Upper lobe of right lung (tissue), 1 donor: ENCODE data around the gene ARMC3. TPM values are rescaled to one million over a fixed set of nuclear protein-coding genes. Genes with fewer than 3 reads are reported as not detected.

Experiments used
- ATAC-seq: fragments of 200-7000 bp; cut with Tn5 transposase; one replicate; pipeline ENCODE4 v1.9.1; 2020; ENCODE audit warnings: mild to moderate bottlenecking, moderate library complexity
- DNase-seq: peaks from one replicate; pipeline ENCODE4 v3.0.0-alpha.2; 2020
- H3K27ac ChIP-seq: fragments of 200-600 bp; one replicate; pipeline ENCODE4 v1.8.0; 2022
- H3K27me3 ChIP-seq: fragments of 200-600 bp; one replicate; pipeline ENCODE4 v1.8.0; 2022; ENCODE audit warnings: mild to moderate bottlenecking
- H3K36me3 ChIP-seq: fragments of 200-600 bp; one replicate; pipeline ENCODE4 v1.8.0; 2022
- H3K4me1 ChIP-seq: fragments of 200-600 bp; one replicate; pipeline ENCODE4 v1.8.0; 2022
- H3K4me3 ChIP-seq: fragments of 200-600 bp; one replicate; pipeline ENCODE4 v1.8.0; 2022; ENCODE audit warnings: mild to moderate bottlenecking
- H3K9me3 ChIP-seq: fragments of 200-600 bp; one replicate; pipeline ENCODE4 v1.8.0; 2022
- intact Hi-C: fragments of 100-400 bp; cut with DNase I; formaldehyde crosslinking; loops from one replicate; pipeline ENCODE4 v1.11.0; 2022
- total RNA-seq: library from RNA; stranded (reverse); fragmentation: NEBNext Ultra II Directional; extraction: Animal tissue kit (Norgen Biotek cat#: 25700); gene quantifications from one replicate; pipeline ENCODE4 v1.2.1, GENCODE V29; 2021
- TF ChIP-seq, protein P1 (sequence below): fragments of 200-600 bp; IDR thresholded peaks from one replicate; pipeline ENCODE4 v1.8.0; 2022; ENCODE audit warnings: antibody characterized with exemption
- donor health status: DM: no; HTN: yes; CAD: no; lungs with severe emphysema.

Gene ARMC3
- total RNA-seq, 1 donor from 2014 or later: not detected

DNA sequence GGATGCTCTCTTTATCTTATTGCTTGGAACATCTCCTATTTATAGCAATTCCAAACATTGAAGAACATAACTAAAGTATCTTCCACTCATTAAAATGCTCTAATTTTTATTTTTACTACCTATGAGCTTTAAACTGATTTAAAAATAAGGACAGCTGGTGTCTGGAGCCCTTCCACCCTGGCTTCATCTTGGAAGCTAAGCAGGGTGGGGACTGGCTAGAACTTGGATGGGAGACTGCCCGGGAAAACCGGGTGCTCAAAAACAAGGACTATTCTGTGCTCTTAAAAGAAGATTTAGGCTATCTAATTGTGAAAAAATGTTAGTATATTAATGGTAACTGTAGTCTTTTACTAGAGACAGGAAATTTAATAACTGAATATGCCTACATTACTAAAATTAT is 69.2 kb downstream of the ARMC3 start:
- Histone ChIP-seq H3K27ac (no peak overlapping the region), H3K9me3 (no peaks in the 10 kb centered on the region), H3K4me1 (no peaks in the 10 kb centered on the region), H3K4me3 (no peak overlapping the region), H3K27me3 (peaks cover 24% of the 10 kb centered on the region), H3K36me3 (no peaks in the 10 kb centered on the region)
- TF ChIP-seq, protein P1, sequence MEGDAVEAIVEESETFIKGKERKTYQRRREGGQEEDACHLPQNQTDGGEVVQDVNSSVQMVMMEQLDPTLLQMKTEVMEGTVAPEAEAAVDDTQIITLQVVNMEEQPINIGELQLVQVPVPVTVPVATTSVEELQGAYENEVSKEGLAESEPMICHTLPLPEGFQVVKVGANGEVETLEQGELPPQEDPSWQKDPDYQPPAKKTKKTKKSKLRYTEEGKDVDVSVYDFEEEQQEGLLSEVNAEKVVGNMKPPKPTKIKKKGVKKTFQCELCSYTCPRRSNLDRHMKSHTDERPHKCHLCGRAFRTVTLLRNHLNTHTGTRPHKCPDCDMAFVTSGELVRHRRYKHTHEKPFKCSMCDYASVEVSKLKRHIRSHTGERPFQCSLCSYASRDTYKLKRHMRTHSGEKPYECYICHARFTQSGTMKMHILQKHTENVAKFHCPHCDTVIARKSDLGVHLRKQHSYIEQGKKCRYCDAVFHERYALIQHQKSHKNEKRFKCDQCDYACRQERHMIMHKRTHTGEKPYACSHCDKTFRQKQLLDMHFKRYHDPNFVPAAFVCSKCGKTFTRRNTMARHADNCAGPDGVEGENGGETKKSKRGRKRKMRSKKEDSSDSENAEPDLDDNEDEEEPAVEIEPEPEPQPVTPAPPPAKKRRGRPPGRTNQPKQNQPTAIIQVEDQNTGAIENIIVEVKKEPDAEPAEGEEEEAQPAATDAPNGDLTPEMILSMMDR: no peak
- no peak for DNase-seq
- intact Hi-C loops: no loop called here
- ATAC-seq: no peak

DNA sequence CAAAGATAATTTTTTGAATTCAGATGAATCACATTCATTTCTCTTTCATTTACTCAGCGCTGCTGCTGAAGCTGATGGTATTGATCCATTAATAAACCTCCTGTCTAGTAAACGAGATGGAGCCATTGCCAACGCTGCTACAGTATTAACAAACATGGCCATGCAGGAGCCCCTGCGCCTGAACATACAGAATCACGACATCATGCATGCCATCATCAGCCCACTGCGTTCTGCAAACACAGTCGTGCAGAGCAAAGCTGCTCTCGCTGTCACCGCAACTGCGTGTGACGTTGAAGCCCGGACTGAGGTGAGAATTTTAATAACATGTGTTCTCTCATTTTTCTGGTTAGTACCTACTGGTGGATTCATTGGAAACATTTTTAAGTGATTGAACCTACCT is 70.2 kb downstream of the ARMC3 start:
- H3K36me3 ChIP-seq: no peaks in the 10 kb centered on the region
- no peak overlapping the region for H3K4me3 ChIP-seq
- TF ChIP-seq, protein P1: no peak
- H3K9me3 ChIP-seq: no peaks in the 10 kb centered on the region
- DNase-seq (no peak), ATAC-seq (no peak)
- no peaks in the 10 kb centered on the region for H3K4me1 ChIP-seq
- H3K27me3 ChIP-seq: peaks cover 24% of the 10 kb centered on the region
- no peak overlapping the region for H3K27ac ChIP-seq
- intact Hi-C loops: no loop called here

DNA sequence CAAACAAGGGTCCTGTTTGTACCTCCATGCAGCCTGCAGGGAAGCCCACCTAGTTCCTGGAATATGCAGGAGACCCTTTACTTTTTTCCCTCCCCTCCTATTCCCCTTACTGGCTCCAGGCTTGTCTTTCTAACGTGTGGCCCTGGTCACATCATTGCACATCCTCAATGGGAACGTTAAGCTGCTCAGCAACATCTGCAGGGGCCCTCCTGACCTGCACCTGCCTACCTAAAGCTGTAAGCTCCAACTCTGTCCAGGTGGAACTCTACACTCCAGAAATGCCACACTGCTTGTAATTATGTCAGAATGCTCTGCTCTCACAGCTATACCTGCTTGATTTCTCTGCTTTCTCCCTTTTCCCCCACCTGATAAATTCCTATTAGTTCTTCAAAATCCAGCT is 72.1 kb downstream of the ARMC3 start:
- H3K27ac ChIP-seq: no peak overlapping the region
- ATAC-seq: no peak
- no peak overlapping the region for H3K4me3 ChIP-seq
- no peak for DNase-seq
- no peaks in the 10 kb centered on the region for H3K4me1 ChIP-seq
- peaks cover 24% of the 10 kb centered on the region for H3K27me3 ChIP-seq
- H3K36me3 ChIP-seq: no peaks in the 10 kb centered on the region
- H3K9me3 ChIP-seq: no peaks in the 10 kb centered on the region
- intact Hi-C loops: no loop called here
- TF ChIP-seq, protein P1: no peak

DNA sequence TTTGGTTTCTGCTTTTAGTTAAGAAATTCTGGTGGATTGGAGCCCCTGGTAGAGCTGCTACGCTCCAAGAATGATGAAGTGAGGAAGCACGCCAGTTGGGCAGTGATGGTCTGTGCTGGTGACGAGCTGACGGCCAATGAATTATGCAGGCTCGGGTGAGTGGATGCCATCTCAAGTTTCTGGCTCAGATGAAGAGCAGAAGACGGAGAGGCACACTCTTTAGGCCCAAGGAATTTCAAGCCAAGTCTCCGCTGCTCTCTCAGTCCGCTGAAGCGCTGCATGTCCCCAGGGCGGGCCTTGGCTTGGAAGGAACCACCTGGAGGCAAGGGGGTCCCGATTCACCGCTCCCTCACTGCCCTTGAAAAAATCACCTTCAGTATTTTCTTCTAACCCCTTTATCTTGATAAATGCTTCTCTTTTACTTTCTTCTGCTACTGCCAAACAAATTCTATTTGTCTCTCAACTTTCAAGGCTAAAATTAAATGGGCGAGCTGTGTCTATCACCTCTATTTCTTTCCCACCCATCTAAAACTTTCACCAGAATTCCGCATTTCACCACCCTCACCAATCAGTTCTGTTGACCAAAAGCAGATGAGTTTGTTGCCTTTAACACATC is 74.2 kb downstream of the ARMC3 start:
- intact Hi-C loops: no loop called here
- Histone ChIP-seq H3K9me3 (no peaks in the 10 kb centered on the region), H3K4me1 (no peaks in the 10 kb centered on the region), H3K4me3 (no peak overlapping the region), H3K27me3 (peaks cover 18% of the 10 kb centered on the region), H3K36me3 (no peaks in the 10 kb centered on the region), H3K27ac (no peak overlapping the region)
- ATAC-seq (no peak), DNase-seq (no peak)
- TF ChIP-seq, protein P1: no peak

DNA sequence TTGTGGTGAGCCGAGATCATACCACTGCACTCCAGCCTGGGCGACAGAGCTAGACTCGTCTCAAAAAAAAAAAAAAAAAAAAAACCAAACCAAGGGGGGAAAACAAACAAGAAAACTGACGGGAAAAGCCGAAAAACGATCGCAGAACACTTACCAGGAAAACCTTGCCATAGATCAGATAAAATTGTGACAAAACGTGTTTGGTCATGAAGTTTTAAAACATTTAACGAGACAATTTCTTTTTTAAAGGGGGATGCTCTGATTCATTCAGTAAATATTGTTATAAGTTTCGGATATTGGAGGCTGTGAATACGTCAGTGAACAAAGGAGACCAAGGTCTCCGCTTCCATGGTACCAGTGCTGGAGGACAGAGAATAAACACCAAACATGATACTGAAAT is 77.3 kb downstream of the ARMC3 start:
- Histone ChIP-seq H3K27ac (no peak overlapping the region), H3K4me1 (no peaks in the 10 kb centered on the region), H3K36me3 (no peaks in the 10 kb centered on the region), H3K4me3 (no peak overlapping the region), H3K9me3 (no peaks in the 10 kb centered on the region), H3K27me3 (peaks cover 13% of the 10 kb centered on the region)
- DNase-seq (no peak), ATAC-seq (no peak)
- intact Hi-C loops: no loop called here
- TF ChIP-seq, protein P1: no peak
